ENCODE results near the gene HIVEP3.

HIVEP3 gene

DNA sequence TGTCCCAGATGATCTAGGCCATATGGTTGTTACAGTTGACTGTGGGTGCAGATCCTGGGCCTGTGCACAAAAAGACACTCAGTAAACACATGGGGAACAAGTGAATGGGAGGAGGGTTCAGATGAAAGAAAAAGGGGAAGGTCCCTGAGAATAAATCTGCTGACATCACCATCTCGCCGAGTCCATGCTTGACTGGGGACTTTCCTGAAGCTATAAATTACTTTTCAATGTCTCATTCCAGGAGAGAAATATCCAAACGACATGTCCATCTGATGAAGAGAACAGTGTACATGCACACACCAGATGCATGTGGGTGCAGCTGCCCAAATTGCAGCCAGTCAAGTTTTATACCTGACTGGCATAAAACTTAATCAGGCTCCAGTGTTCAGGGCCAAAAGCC is 109.0 kb downstream of the HIVEP3 start:
- Histone ChIP-seq H3K4me1 (ENCODE audit: insufficient read depth, low read length) (peaks cover 81% of the 10 kb centered on the region), H2AFZ (ENCODE audit: low read depth, low read length) (no peak overlapping the region), H3K9me3 (ENCODE audit: insufficient read depth, low read length, severe bottlenecking) (no peaks in the 10 kb centered on the region), H3K4me3 (ENCODE audit: low read depth in 1 of 2, low read length in 2 of 2) (no peak overlapping the region), H3K36me3 (ENCODE audit: insufficient read depth, low read length) (peaks cover 28% of the 10 kb centered on the region), H3K79me2 (ENCODE audit: insufficient read depth, low read length) (peaks cover 100% of the 10 kb centered on the region), H3K9ac (ENCODE audit: low read depth, low read length) (no peak overlapping the region), H3K4me2 (ENCODE audit: insufficient read depth, low read length) (no peak overlapping the region), H4K20me1 (ENCODE audit: insufficient read depth, low read length) (peaks cover 96% of the 10 kb centered on the region), H3K27me3 (ENCODE audit: insufficient read depth, low read length, poor library complexity) (no peaks in the 10 kb centered on the region), H3K27ac (ENCODE audit: low read length) (0 out of 2 replicates have a peak overlapping the region, but pooled peaks have one; percentile 25)
- ATAC-seq (ENCODE audit: insufficient read depth, low read depth) = no peak
- DNase-seq = no peak
- TF ChIP-seq, protein P1, sequence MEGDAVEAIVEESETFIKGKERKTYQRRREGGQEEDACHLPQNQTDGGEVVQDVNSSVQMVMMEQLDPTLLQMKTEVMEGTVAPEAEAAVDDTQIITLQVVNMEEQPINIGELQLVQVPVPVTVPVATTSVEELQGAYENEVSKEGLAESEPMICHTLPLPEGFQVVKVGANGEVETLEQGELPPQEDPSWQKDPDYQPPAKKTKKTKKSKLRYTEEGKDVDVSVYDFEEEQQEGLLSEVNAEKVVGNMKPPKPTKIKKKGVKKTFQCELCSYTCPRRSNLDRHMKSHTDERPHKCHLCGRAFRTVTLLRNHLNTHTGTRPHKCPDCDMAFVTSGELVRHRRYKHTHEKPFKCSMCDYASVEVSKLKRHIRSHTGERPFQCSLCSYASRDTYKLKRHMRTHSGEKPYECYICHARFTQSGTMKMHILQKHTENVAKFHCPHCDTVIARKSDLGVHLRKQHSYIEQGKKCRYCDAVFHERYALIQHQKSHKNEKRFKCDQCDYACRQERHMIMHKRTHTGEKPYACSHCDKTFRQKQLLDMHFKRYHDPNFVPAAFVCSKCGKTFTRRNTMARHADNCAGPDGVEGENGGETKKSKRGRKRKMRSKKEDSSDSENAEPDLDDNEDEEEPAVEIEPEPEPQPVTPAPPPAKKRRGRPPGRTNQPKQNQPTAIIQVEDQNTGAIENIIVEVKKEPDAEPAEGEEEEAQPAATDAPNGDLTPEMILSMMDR (IDR thresholded peaks at IDR 0.05; ENCODE audit: borderline replicate concordance, extremely low read depth, low read length, poor library complexity, severe bottlenecking) = no peak
- TF ChIP-seq EZH2 (IDR thresholded peaks at IDR 0.05; ENCODE audit: borderline replicate concordance, low read depth, low read length, severe bottlenecking) = no peak

DNA sequence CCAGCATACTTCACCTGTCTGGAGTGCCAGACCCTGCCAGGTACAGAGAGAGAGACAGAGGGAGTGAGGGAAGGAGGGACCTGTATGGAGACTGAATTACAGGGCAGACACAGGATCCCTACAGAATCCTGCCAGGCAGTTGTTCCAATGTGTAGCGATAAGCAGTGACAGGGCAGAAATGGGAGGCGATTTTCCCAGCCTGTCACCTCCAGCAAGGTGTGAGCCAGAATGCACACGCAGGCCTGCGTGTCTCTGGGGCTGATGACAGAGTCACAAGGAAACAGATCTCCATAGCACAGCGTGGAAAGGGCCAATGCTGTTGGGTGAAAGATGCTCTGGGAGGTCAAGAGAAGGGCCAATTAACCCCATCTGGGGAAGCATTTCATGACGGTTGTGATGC is 111.3 kb downstream of the HIVEP3 start:
- no peak overlapping the region for H3K4me3 ChIP-seq (ENCODE audit: low read depth in 1 of 2, low read length in 2 of 2)
- H4K20me1 ChIP-seq (ENCODE audit: insufficient read depth, low read length) = peaks cover 96% of the 10 kb centered on the region
- no peak overlapping the region for H2AFZ ChIP-seq (ENCODE audit: low read depth, low read length)
- no peak overlapping the region for H3K9ac ChIP-seq (ENCODE audit: low read depth, low read length)
- peaks cover 82% of the 10 kb centered on the region for H3K4me1 ChIP-seq (ENCODE audit: insufficient read depth, low read length)
- peak overlapping the region; percentile 50 for H3K27ac ChIP-seq (ENCODE audit: low read length)
- no peaks in the 10 kb centered on the region for H3K27me3 ChIP-seq (ENCODE audit: insufficient read depth, low read length, poor library complexity)
- H3K9me3 ChIP-seq (ENCODE audit: insufficient read depth, low read length, severe bottlenecking) = no peaks in the 10 kb centered on the region
- H3K36me3 ChIP-seq (ENCODE audit: insufficient read depth, low read length) = peaks cover 36% of the 10 kb centered on the region
- DNase-seq (no peak), ATAC-seq (ENCODE audit: insufficient read depth, low read depth) (no peak)
- peaks cover 100% of the 10 kb centered on the region for H3K79me2 ChIP-seq (ENCODE audit: insufficient read depth, low read length)
- TF ChIP-seq, protein P1 (IDR thresholded peaks at IDR 0.05; ENCODE audit: borderline replicate concordance, extremely low read depth, low read length, poor library complexity, severe bottlenecking) = no peak
- no peak for TF ChIP-seq EZH2 (IDR thresholded peaks at IDR 0.05; ENCODE audit: borderline replicate concordance, low read depth, low read length, severe bottlenecking)
- H3K4me2 ChIP-seq (ENCODE audit: insufficient read depth, low read length) = no peak overlapping the region

DNA sequence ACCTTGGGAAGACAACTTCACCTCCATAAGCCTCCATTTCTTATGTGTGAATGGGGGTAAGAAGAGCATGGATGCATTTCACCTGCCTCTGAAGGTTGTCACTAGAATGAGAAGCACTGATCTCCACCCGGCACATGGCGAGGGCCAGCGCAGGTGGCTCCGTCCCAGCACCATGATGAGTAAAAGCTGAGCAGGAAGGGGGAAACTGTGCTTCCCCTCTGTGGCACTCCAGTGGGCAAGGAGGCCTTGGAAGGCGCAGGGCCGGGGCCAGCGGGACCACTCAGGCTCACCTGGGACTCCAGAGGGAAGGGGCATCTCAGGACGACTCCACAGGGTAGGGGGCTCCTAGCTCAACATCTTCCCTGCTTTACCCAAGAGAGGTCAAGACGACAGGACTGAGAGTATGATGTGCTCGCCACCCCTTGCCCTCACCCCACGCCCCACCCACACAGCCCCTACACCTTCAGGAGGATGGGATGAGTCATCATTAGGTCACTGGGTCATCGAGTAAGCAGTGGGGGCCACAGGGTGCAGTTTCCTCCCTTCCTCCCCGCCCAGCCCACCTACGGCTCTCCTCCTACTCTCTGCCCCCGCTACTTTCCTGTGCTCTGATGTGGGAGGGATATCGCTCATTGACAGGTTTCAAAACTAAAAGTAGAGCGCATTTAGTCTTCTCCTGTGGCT is 112.1 kb downstream of the HIVEP3 start:
- Histone ChIP-seq H3K9ac (ENCODE audit: low read depth, low read length) (no peak overlapping the region), H3K27me3 (ENCODE audit: insufficient read depth, low read length, poor library complexity) (no peaks in the 10 kb centered on the region), H3K4me1 (ENCODE audit: insufficient read depth, low read length) (peaks cover 74% of the 10 kb centered on the region), H4K20me1 (ENCODE audit: insufficient read depth, low read length) (peaks cover 96% of the 10 kb centered on the region), H3K79me2 (ENCODE audit: insufficient read depth, low read length) (peaks cover 100% of the 10 kb centered on the region), H3K36me3 (ENCODE audit: insufficient read depth, low read length) (peaks cover 40% of the 10 kb centered on the region), H3K9me3 (ENCODE audit: insufficient read depth, low read length, severe bottlenecking) (no peaks in the 10 kb centered on the region), H3K4me2 (ENCODE audit: insufficient read depth, low read length) (no peak overlapping the region), H2AFZ (ENCODE audit: low read depth, low read length) (no peak overlapping the region), H3K4me3 (ENCODE audit: low read depth in 1 of 2, low read length in 2 of 2) (no peak overlapping the region), H3K27ac (ENCODE audit: low read length) (peak overlapping the region; percentile 61)
- ATAC-seq (ENCODE audit: insufficient read depth, low read depth) (peak; percentile 57), DNase-seq (peak; percentile 47)
- TF ChIP-seq EZH2 (IDR thresholded peaks at IDR 0.05; ENCODE audit: borderline replicate concordance, low read depth, low read length, severe bottlenecking) = no peak
- TF ChIP-seq, protein P1 (IDR thresholded peaks at IDR 0.05; ENCODE audit: borderline replicate concordance, extremely low read depth, low read length, poor library complexity, severe bottlenecking) = no peak

Data from DND-41 (cell line).